Pons (tissue), 1 donor: Measurements from ENCODE around the gene AKAP1.

Experiments
- DNase-seq: peaks from one replicate; pipeline ENCODE4 v3.0.0-alpha.2; 2016; ENCODE audit warnings: low spot score

AKAP1 gene

DNA sequence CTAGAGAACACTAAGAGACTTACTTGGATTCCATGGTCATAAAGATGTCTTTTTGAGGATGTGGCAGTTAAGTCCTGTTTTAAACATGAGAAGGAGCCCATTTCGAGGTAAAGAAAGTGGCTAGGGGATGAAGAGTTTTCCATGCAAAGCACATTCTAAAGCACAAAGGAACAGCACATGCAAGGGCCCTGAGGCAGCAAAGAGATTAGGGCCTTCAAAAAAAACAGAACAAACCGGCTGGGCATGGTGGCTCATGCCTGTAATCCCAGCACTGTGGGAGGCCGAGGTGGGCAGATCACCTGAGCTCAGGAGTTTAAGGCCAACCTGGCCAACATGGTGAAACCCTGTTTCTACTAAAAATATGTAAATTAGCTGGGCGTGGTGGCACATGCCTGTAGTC is 79.8 kb downstream of the AKAP1 start:
- DNase-seq: no peak

DNA sequence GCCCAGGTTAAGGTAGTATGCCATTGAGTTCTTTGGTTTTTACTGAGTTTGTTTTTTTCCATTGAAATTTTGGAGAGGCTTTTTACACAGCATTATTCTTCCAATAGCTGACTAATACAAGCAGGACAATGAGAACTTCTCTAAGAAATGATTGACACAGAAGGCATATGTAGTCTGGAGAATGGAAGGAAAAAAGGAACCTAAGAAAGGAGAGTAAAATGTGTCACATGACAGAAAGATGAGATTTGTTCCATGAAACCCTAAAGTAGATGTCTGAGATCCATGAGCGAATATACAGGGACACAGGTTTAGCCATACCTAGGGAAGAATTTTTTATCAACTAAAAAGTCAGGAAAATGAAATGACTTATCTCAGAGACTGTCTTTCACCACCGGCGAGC is 80.7 kb downstream of the AKAP1 start:
- DNase-seq: no peak

DNA sequence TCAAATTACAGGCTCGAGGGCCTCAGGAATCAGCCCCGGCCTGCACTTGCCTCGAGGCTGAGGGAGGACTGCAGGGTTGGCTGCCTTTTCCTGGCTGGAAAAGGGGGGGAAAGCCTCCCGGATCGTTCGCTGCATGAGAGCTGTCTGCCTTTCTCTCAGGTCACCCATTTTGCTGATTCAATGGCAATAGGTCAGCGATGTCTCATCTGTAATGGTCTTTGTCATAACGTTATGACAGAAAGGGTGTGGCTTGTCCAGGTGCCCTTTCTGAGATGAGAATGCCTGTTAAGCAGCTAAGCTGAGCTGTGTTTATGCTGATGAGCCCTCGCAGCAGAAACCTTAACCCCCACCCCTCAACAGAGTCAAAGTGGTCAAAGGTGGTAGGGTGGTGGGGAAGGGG is 81.8 kb downstream of the AKAP1 start:
- DNase-seq: no peak

DNA sequence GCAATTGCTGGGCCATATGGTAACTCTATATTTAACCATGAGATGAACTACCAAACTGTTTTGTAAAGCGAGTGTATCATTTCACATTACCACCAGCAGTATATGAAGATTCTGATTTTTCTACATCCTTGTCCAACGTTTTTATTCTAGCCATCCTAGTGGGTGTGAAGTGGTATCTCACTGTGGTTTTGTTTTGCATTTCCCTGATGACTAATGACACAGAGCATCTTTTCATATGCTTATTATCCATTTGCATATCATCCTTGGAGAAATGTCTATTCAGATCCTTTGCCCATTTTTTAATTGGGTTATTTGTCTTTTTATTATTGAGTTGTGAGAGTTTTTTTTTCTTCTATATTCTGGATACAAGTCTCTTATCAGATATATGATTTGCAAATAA is 83.6 kb downstream of the AKAP1 start:
- no peak for DNase-seq

DNA sequence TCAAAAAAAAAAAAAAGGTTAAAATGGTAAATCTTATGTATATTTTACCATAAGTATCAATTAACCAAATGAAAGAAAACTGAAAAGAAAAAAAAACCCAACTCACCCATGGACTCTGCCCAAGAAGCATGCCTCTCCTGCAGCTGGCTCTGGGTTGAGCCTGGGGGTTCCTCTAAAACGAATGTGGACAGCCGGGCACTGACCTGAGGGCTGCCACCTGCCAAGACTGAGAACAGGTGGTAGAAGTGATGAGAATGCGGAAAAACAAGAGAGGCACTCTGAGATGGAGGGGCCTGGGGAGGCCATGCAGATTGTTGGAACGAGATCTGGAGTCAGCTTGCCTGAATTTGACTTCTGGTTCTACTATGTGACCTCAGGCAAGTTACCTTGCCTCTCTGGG is 85.8 kb downstream of the AKAP1 start:
- DNase-seq: no peak
